ENCODE measurements around the gene SBF2.
"Not testable (repeated sequence)": the region's sequence is repeated elsewhere in the genome, so short reads cannot be mapped to it uniquely, and the experiment has no call there.

The SBF2 gene

DNA sequence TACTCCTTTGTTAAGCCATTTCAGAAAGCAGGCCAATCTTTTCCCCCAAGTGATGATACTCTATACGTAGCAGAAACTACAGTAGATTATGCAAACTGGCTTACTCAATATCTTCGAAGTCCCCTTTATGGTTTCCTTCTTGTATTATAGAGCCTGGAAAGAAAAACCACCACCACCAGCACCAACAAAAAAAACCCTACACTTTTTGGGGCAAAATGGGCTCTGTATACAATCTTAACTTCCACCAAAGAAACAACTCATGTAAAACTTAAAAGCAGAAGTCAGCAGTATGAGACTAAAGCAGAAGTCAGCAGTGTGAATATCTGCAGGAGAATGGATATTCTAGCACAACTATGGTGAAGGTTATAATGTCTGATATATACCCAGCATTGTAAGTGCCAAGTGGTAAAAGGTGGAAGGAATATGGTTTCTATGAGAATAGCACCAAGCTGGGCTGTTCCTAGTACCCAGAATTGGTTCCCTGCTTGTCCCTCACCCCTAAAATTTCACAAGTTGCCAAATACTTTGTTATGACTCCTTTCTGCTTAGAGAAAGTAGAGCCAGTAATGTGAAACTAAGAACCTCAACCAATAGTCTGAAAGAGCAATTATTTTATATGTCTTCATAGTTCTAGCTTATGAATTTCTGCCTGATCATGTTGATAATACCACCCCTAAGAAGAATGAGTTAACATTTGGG, 252.1 kb downstream of the SBF2 start:
- TF ChIP-seq, protein P1, sequence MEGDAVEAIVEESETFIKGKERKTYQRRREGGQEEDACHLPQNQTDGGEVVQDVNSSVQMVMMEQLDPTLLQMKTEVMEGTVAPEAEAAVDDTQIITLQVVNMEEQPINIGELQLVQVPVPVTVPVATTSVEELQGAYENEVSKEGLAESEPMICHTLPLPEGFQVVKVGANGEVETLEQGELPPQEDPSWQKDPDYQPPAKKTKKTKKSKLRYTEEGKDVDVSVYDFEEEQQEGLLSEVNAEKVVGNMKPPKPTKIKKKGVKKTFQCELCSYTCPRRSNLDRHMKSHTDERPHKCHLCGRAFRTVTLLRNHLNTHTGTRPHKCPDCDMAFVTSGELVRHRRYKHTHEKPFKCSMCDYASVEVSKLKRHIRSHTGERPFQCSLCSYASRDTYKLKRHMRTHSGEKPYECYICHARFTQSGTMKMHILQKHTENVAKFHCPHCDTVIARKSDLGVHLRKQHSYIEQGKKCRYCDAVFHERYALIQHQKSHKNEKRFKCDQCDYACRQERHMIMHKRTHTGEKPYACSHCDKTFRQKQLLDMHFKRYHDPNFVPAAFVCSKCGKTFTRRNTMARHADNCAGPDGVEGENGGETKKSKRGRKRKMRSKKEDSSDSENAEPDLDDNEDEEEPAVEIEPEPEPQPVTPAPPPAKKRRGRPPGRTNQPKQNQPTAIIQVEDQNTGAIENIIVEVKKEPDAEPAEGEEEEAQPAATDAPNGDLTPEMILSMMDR (IDR thresholded peaks at IDR 0.05; ENCODE audit: control extremely low read depth, extremely low read depth, low read depth, missing control alignments), result no peak
- no peak for DNase-seq (ENCODE audit: extremely low spot score)
- ChIA-PET POLR2A (no interaction called here), CTCF (interaction anchor here (1.5 kb wide), 1 partner anchor 10 kb away, joined by 3 read pairs; no protein-coding TSS in a partner anchor)

DNA sequence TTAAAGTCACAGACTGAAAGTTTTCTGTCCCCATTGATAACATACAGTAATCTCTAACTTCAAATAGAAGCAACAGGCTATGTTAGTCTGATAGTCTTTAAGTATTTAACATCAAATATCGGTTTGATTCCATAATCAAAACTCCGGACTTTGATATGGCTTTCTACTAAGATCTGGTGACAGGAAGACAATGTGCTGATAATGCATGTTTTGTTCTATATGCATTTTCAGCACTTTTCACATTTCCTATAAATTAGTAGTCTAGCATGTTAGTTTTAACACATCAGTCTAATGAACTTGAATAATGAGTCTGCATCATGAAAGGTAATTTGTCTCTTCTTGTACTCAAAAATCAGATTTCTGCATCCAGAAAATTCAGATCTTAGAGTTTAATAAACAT, 252.7 kb downstream of the SBF2 start:
- POLR2A ChIA-PET, result no interaction called here

DNA sequence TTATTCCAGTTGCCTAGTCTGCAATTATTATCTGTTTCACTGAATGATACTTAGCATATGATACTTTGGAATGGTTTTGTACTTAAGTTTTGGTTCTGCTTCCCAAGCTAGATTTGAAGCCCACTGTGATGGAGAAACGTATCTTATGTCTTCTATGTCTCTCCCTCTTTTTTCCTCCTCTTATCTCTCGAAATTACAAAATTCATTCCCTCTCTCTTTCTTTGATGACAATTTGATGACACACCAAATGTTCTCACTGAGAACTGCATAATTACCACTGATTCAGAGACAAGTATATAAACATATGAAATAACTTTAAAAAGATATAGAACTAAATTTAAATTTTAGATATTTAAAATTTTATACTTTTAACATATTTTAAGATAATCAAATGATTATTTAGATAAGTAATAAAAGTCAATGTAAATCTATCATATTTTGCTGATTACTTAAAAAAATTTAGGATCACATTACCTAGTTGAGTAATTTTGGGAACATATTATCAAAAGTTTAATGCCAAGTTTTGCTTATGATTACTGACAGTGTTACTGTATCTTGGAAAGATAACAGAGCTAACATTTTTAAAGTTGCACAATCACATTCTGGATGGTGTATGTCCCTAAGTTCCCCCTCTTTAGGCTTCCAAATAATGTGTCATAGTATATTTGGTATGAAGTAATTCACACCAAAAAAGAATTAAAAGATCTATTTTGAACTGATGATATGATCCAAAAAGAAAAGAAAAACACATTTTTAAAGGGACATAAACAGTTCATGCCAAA, 255.3 kb downstream of the SBF2 start:
- CTCF ChIA-PET, result interaction anchor here (1.2 kb wide), 1 partner anchor 171 kb away, joined by 3 read pairs; no protein-coding TSS in a partner anchor
- DNase-seq (ENCODE audit: extremely low spot score), result no peak
- POLR2A ChIA-PET, result no interaction called here
- TF ChIP-seq, protein P1 (IDR thresholded peaks at IDR 0.05; ENCODE audit: control extremely low read depth, extremely low read depth, low read depth, missing control alignments), result no peak

More for the DNA sequence above, 252.7 kb downstream of the SBF2 start:
- no peak for DNase-seq (ENCODE audit: extremely low spot score)
- TF ChIP-seq, protein P1 (IDR thresholded peaks at IDR 0.05; ENCODE audit: control extremely low read depth, extremely low read depth, low read depth, missing control alignments), result no peak
- CTCF ChIA-PET, result no interaction called here

- CTCF ChIA-PET; DNase-seq (ENCODE audit: extremely low spot score); POLR2A ChIA-PET: not testable (repeated sequence)
Observed at GRCh38 chr11:10035932-10036331, 258.1 kb downstream of the SBF2 start.

GRCh38 chr11:10032935-10033334, 261.1 kb downstream of the SBF2 start:
- ChIA-PET POLR2A (no interaction called here), CTCF (interaction anchor here (0.6 to 1.1 kb wide), 3 partner anchors 9 to 107 kb away, joined by 3 read pairs; no protein-coding TSS in a partner anchor)
- no peak for DNase-seq (ENCODE audit: extremely low spot score)
- TF ChIP-seq, protein P1 (IDR thresholded peaks at IDR 0.05; ENCODE audit: control extremely low read depth, extremely low read depth, low read depth, missing control alignments), result no peak

GRCh38 chr11:10030122-10030490, 263.9 kb downstream of the SBF2 start:
- POLR2A ChIA-PET, result no interaction called here
- TF ChIP-seq, protein P1 (IDR thresholded peaks at IDR 0.05; ENCODE audit: control extremely low read depth, extremely low read depth, low read depth, missing control alignments), result no peak
- no peak for DNase-seq (ENCODE audit: extremely low spot score)
- CTCF ChIA-PET, result no interaction called here

Measured in GM10248 (cell line).